ENCODE measurements around the gene TP73. TPM values are rescaled to one million over a fixed set of nuclear protein-coding genes. Genes with fewer than 3 reads are reported as not detected.
A peak's percentile ranks its signal among the peaks of the same experiment; 100 is the strongest.

The TP73 gene
- total RNA-seq, 1 donor from 2014 or later, result 0.05 TPM

GRCh38 chr1:3663999-3664699, 11.8 kb downstream of the TP73 start:
- H3K9me3 ChIP-seq (replicated peaks), result no peaks in the 10 kb centered on the region
- no peak overlapping the region for H3K27ac ChIP-seq (replicated peaks)
- H3K27me3 ChIP-seq (ENCODE audit: low read depth), result peaks cover 23% of the 10 kb centered on the region
- H3K36me3 ChIP-seq, result no peaks in the 10 kb centered on the region
- intact Hi-C loops (cut with micrococcal nuclease), result no loop called here
- no peak for DNase-seq
- no peak overlapping the region for H3K4me3 ChIP-seq
- peaks cover 10% of the 10 kb centered on the region for H3K4me1 ChIP-seq
- no peak for TF ChIP-seq CTCF (IDR thresholded peaks at IDR 0.05; ENCODE audit: borderline replicate concordance)

GRCh38 chr1:3664700-3665375, 12.5 kb downstream of the TP73 start:
- peak; percentile 7 for DNase-seq
- no peak for TF ChIP-seq CTCF (IDR thresholded peaks at IDR 0.05; ENCODE audit: borderline replicate concordance)
- Histone ChIP-seq H3K9me3 (replicated peaks) (no peaks in the 10 kb centered on the region), H3K4me1 (peaks cover 14% of the 10 kb centered on the region), H3K36me3 (no peaks in the 10 kb centered on the region), H3K27ac (replicated peaks) (no peak overlapping the region), H3K4me3 (no peak overlapping the region), H3K27me3 (ENCODE audit: low read depth) (peaks cover 23% of the 10 kb centered on the region)
- intact Hi-C loops (cut with micrococcal nuclease), result no loop called here

- H3K36me3 ChIP-seq, result no peaks in the 10 kb centered on the region
- intact Hi-C loops (cut with micrococcal nuclease), result no loop called here
- DNase-seq, result peak; percentile 7
- TF ChIP-seq CTCF (IDR thresholded peaks at IDR 0.05; ENCODE audit: borderline replicate concordance), result no peak
- H3K27ac ChIP-seq (replicated peaks), result no peak overlapping the region
- H3K9me3 ChIP-seq (replicated peaks), result no peaks in the 10 kb centered on the region
- peaks cover 14% of the 10 kb centered on the region for H3K4me1 ChIP-seq
- H3K27me3 ChIP-seq (ENCODE audit: low read depth), result peaks cover 35% of the 10 kb centered on the region
- no peak overlapping the region for H3K4me3 ChIP-seq
Measured at GRCh38 chr1:3668148-3668547, 15.8 kb downstream of the TP73 start.

GRCh38 chr1:3668585-3669300, 16.4 kb downstream of the TP73 start:
- no peaks in the 10 kb centered on the region for H3K9me3 ChIP-seq (replicated peaks)
- intact Hi-C loops (cut with micrococcal nuclease), result no loop called here
- H3K27me3 ChIP-seq (ENCODE audit: low read depth), result peaks cover 36% of the 10 kb centered on the region
- H3K4me3 ChIP-seq, result peak overlapping the region; percentile 40
- TF ChIP-seq CTCF (IDR thresholded peaks at IDR 0.05; ENCODE audit: borderline replicate concordance), result no peak
- peak overlapping the region; percentile 19 for H3K27ac ChIP-seq (replicated peaks)
- no peaks in the 10 kb centered on the region for H3K36me3 ChIP-seq
- H3K4me1 ChIP-seq, result peaks cover 14% of the 10 kb centered on the region
- DNase-seq, result peak; percentile 82

GRCh38 chr1:3669421-3669821, 17.1 kb downstream of the TP73 start:
- peak; percentile 20 for DNase-seq
- Histone ChIP-seq H3K4me3 (peak overlapping the region; percentile 40), H3K27me3 (ENCODE audit: low read depth) (peaks cover 39% of the 10 kb centered on the region), H3K36me3 (no peaks in the 10 kb centered on the region), H3K27ac (replicated peaks) (peak overlapping the region; percentile 19), H3K9me3 (replicated peaks) (no peaks in the 10 kb centered on the region), H3K4me1 (peaks cover 14% of the 10 kb centered on the region)
- intact Hi-C loops (cut with micrococcal nuclease), result no loop called here
- no peak for TF ChIP-seq CTCF (IDR thresholded peaks at IDR 0.05; ENCODE audit: borderline replicate concordance)

All from left ventricle myocardium inferior (tissue), 1 donor.